ENCODE measurements around the gene S100A3.

GRCh38 chr1:153498746-153499145, 50.3 kb downstream of the S100A3 start:
- no peak for TF ChIP-seq CTCF (IDR thresholded peaks at IDR 0.05)
- TF ChIP-seq POLR2A (IDR thresholded peaks at IDR 0.05): no peak

Data from right lobe of liver (tissue), 4 donors.